Measurements from ENCODE around the gene DLX5. TPM values are rescaled to one million over a fixed set of nuclear protein-coding genes. Genes with fewer than 3 reads are reported as not detected.

The DLX5 gene
- total and polyA plus RNA-seq, 9 of the 15 experiments (the other 6 are each of a cell fraction or from before 2014, with no cell fraction given): not detected

Small RNAs within 50 kb of the gene (small RNA-seq; reads per million reads assigned to genes)
- not detected for gene RF01778

Other genes with a start within 250 kb of the DLX5 start
- not detected in 2 replicates for gene DLX6, start 19.3 kb downstream of the DLX5 start, total RNA-seq (2014; rRNA removed)
- not detected in 2 replicates for gene DLX6, start 19.3 kb downstream of the DLX5 start, total RNA-seq (2014; rRNA removed; fragmentation: Illumina TruSeq; extraction: Trizol)
- not detected in 2 replicates for gene DLX6, start 19.3 kb downstream of the DLX5 start, total RNA-seq (2015; rRNA removed; fragmentation: Illumina TruSeq; extraction: Trizol)
- gene DLX6, start 19.3 kb downstream of the DLX5 start, total RNA-seq (2021): not detected in 2 replicates
- not detected in 2 replicates for gene DLX6, start 19.3 kb downstream of the DLX5 start, polyA plus RNA-seq (2011; rRNA removed)
- not detected in 2 replicates for gene DLX6, start 19.3 kb downstream of the DLX5 start, polyA plus RNA-seq (2014; fragmentation: Illumina TruSeq; extraction: Trizol)
- not detected for gene DLX6, start 19.3 kb downstream of the DLX5 start, polyA plus RNA-seq (2014; fragmentation: Nextera tagmentation; extraction: Ambion mirVana)
- gene DLX6, start 19.3 kb downstream of the DLX5 start, polyA plus RNA-seq (2014; rRNA removed): not detected in 2 replicates
- gene SDHAF3, start 92.9 kb upstream of the DLX5 start, total RNA-seq (2014; rRNA removed): 51.5 and 73.8 TPM in 2 replicates
- 170 and 174 TPM in 2 replicates for gene SDHAF3, start 92.9 kb upstream of the DLX5 start, total RNA-seq (2014; rRNA removed; fragmentation: Illumina TruSeq; extraction: Trizol)
- gene SDHAF3, start 92.9 kb upstream of the DLX5 start, total RNA-seq (2015; rRNA removed; fragmentation: Illumina TruSeq; extraction: Trizol): 188 and 230 TPM in 2 replicates
- gene SDHAF3, start 92.9 kb upstream of the DLX5 start, total RNA-seq (2021): 103 and 115 TPM in 2 replicates
- gene SDHAF3, start 92.9 kb upstream of the DLX5 start, polyA plus RNA-seq (2011; rRNA removed): 63.4 and 134 TPM in 2 replicates
- 103 and 145 TPM in 2 replicates for gene SDHAF3, start 92.9 kb upstream of the DLX5 start, polyA plus RNA-seq (2014; fragmentation: Illumina TruSeq; extraction: Trizol)
- 100 to 1,000 TPM; 336 to 403 TPM for gene SDHAF3, start 92.9 kb upstream of the DLX5 start, polyA plus RNA-seq (2014; fragmentation: Nextera tagmentation; extraction: Ambion mirVana)
- gene SDHAF3, start 92.9 kb upstream of the DLX5 start, polyA plus RNA-seq (2014; rRNA removed): 94.7 and 108 TPM in 2 replicates

All from K562 (cell line).